BJ (cell line): ENCODE results near the gene NTMT1. TPM values are rescaled to one million over a fixed set of nuclear protein-coding genes. Genes with fewer than 3 reads are reported as not detected.

Experiments used
- CTCF ChIA-PET: fragments of 350-600 bp; formaldehyde crosslinking; extraction: SDS; loops from one replicate; lab custom pipeline; 2021; ENCODE audit warnings: antibody characterized with exemption, inconsistent platforms; lab: Yijun Ruan, JAX
- POLR2A ChIA-PET: fragments of 300-600 bp; sonication (Branson Sonifier 250); formaldehyde crosslinking; extraction: SDS; loops from one replicate; lab custom pipeline; 2021; ENCODE audit warnings: antibody characterized with exemption; lab: Charles Lee
- DNase-seq: peaks from one replicate; pipeline ENCODE4 v3.0.0-alpha.2; 2011; ENCODE audit warnings: low read depth
- H3K27me3 ChIP-seq: 2 replicates; pipeline ENCODE4 v1.6.0; 2011; ENCODE audit warnings: low read length; ENCODE audit not compliant: control insufficient read depth, insufficient read depth
- H3K36me3 ChIP-seq: 2 replicates; pipeline ENCODE4 v1.5.1; 2011; ENCODE audit warnings: low read length; ENCODE audit not compliant: control insufficient read depth, insufficient read depth
- H3K4me3 ChIP-seq: 2 replicates; pipeline ENCODE4 v1.5.1; 2011; ENCODE audit warnings: low read depth, mild to moderate bottlenecking, control low read depth, low read length
- CTCF ChIP-seq: IDR thresholded peaks from 2 replicates; pipeline ENCODE4 v1.5.1; 2011; ENCODE audit warnings: low read depth, mild to moderate bottlenecking, control low read depth, inconsistent platforms, low read length, moderate library complexity; ENCODE audit not compliant: insufficient read depth
- polyA plus RNA-seq: library from polyadenylated mRNA; depleted of rRNA; stranded (reverse); fragments of >200 nt; gene quantifications from 2 replicates; pipeline ENCODE4 v1.2.3, GENCODE V29; 2011

The NTMT1 gene
- polyA plus RNA-seq, 1 experiment: 96.3 TPM

DNA sequence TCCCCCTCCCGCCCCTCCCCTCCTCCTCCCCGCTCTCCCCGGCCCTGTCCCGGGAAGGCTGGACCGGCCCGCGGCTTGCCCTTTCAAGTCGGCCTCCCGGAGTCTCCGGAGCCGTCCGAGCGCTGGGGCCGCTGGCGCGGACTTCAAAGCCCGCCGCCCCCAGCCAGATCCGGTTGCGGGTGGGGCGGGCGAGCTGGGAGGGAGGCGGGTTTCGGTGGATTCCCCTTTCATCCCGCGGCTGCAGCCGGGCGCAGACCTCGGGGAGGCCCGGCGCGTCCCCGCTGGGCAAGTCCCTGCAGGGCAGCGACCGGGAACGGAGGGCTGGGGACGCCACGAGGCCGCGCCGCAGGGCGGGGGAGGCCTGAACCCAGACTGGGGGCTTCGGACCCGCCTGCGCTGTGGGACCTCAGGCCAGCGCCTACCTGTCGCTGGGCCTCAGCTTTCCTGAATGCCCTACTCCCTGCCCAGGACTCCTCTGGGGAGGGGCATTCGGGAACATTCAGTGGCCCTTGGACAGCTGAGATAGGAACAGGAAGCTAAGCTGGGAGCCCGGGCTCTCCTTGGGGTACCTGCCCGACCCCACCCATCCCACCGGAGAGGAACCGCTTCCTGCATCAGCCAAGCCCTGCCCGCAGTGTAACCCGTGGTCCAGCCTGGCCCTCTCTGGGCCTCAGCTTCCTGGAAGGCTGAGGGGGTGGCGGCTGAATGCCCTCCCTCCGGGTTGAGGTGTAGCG is 28.4 kb upstream of the NTMT1 start:
- Histone ChIP-seq H3K27me3 (no peaks in the 10 kb centered on the region), H3K36me3 (no peaks in the 10 kb centered on the region), H3K4me3 (peak overlapping the region; percentile 49)
- TF ChIP-seq CTCF: no peak
- ChIA-PET POLR2A (interaction anchor here (0.6 kb wide), 1 partner anchor 9 kb away, joined by 4 read pairs; no protein-coding TSS in a partner anchor), CTCF (interaction anchor here (0.6 to 2.2 kb wide), 8 partner anchors 9 to 466 kb away, joined by 3 to 9 read pairs (median 4); no protein-coding TSS in a partner anchor)
- no peak for DNase-seq

DNA sequence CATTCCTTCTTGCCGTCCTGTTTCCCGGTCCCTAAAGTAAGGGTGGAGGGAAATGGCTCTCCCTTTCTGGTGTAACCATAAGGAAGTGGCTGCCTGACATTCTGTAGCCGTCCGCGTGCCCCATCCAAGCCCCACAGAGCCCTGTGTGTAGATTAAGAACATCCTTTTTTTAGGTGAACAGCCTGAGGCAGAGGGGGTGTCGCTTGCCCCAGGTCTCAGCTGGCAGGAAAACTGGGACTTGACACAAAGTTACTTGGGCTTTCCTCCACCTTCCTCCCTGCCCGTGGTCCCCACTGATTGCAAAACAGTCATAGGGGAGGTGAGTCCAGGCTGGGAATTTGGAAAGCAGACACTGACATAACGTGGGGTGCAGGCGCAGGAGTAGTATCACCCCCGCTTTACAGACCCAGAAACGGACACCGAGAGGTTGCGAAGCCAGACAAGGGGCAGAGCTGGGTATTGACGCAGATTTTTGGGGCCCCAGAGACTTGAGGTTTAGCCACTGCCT is 27.8 kb upstream of the NTMT1 start:
- ChIA-PET CTCF (no interaction called here), POLR2A (no interaction called here)
- Histone ChIP-seq H3K36me3 (no peaks in the 10 kb centered on the region), H3K27me3 (no peaks in the 10 kb centered on the region), H3K4me3 (peak overlapping the region; percentile 49)
- no peak for DNase-seq
- TF ChIP-seq CTCF: no peak

- no peak for DNase-seq
- no peak for TF ChIP-seq CTCF
- Histone ChIP-seq H3K36me3 (no peaks in the 10 kb centered on the region), H3K27me3 (no peaks in the 10 kb centered on the region), H3K4me3 (no peak overlapping the region)
- ChIA-PET CTCF (interaction anchor here (0.7 kb wide), 1 partner anchor 428 kb away, joined by 3 read pairs; no protein-coding TSS in a partner anchor), POLR2A (no interaction called here)
Observed at GRCh38 chr9:129601082-129601674, 24.8 kb upstream of the NTMT1 start.

DNA sequence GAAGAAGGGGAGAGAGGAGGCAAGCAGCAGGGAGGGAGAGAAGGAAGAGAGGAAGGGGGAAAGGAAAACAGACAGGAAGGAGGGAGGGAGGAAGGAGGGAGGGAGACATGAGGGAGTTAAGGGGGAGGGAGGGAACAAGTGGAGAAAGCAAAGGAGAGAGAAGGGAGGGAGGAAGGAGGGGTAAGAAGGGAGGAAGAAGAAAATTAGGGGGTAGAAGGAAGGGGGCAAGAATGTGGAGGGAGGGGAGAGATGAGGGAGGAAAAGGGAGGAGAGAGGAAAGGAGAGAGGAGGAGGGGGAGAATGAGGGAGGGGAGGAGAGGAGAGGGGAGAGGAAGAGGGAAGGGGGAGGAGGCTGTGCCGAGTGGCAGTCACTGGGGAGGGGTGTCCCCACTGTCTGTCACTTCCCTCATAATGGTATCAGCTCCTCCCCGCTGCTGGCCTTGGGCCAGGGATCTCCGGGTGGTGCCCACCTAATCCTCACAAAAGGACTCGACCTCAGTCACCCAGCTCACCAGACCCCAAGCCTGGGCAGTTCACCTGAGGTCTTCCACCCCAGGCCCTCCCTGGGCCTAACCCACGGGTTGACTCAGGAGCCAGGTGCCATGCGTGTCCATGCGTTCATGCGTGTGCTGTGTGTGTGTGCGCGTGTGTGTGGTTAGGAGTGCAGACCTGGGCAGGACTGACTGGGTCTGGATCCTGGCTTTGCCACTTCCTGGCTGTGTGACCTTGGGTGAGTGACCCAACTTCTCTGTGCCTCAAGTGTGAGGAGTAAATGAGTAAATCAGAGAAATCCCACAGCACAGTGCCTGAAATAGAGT is 23.2 kb upstream of the NTMT1 start:
- no peak overlapping the region for H3K4me3 ChIP-seq
- H3K36me3 ChIP-seq: no peaks in the 10 kb centered on the region
- POLR2A ChIA-PET: no interaction called here
- TF ChIP-seq CTCF: no peak
- CTCF ChIA-PET: interaction anchor here (0.9 to 1.1 kb wide), 2 partner anchors 21 to 429 kb away, joined by 3 read pairs; no protein-coding TSS in a partner anchor
- no peak for DNase-seq
- no peaks in the 10 kb centered on the region for H3K27me3 ChIP-seq
